Measurements from ENCODE around the gene LCT. TPM values are rescaled to one million over a fixed set of nuclear protein-coding genes. Genes with fewer than 3 reads are reported as not detected.

Gene LCT
- total and polyA plus RNA-seq, 2 donors (not counting 1 experiment from before 2014, with no cell fraction given), result under 0.01 TPM; not detected in 1

- TF ChIP-seq EZH2 (IDR thresholded peaks at IDR 0.05; ENCODE audit: low read length, missing control alignments) (no peak), CTCF (conservative IDR thresholded peaks at IDR 0.05 in 1 of 2, IDR thresholded peaks at IDR 0.05 in 1 of 2; ENCODE audit: low read depth in 1 of 2, low read length in 2 of 2) (no peak)
- H3K79me2 ChIP-seq (ENCODE audit: control insufficient read depth, insufficient read depth, low read length), result no peaks in the 10 kb centered on the region
- H3K4me2 ChIP-seq (ENCODE audit: extremely low read depth, insufficient read depth, low read length), result no peak overlapping the region
- no peaks in the 10 kb centered on the region for H3K36me3 ChIP-seq (ENCODE audit: control insufficient read depth, insufficient read depth, low read length)
- no peak overlapping the region for H3K27ac ChIP-seq (ENCODE audit: insufficient read depth, low read length)
- DNase-seq (ENCODE audit: low read depth in 2 of 2), result peak in 1 of 2 donors; percentile 48
- H3K4me3 ChIP-seq (replicated peaks in 1 of 4; ENCODE audit: control extremely low read depth in 1 of 4, insufficient read depth in 1 of 4, low read depth in 3 of 4, low read length in 4 of 4), result no peak overlapping the region
- no peak overlapping the region for H3K9ac ChIP-seq (ENCODE audit: insufficient read depth, low read length)
- H3K4me1 ChIP-seq (ENCODE audit: control insufficient read depth, extremely low read depth, insufficient read depth, low read length), result no peaks in the 10 kb centered on the region
- no peak overlapping the region for H2AFZ ChIP-seq (ENCODE audit: low read length)
- peaks cover 2% of the 10 kb centered on the region for H3K27me3 ChIP-seq (ENCODE audit: control insufficient read depth, insufficient read depth, low read length)
- no peaks in the 10 kb centered on the region for H4K20me1 ChIP-seq (ENCODE audit: control insufficient read depth, extremely low read depth, insufficient read depth, low read length)
- no peaks in the 10 kb centered on the region for H3K9me3 ChIP-seq (ENCODE audit: control insufficient read depth, insufficient read depth, low read depth, low read length)
These were observed 19.0 kb downstream of the LCT start for GRCh38 chr2:135817951-135818350.

GRCh38 chr2:135817466-135817865 is 19.5 kb downstream of the LCT start:
- H2AFZ ChIP-seq (ENCODE audit: low read length), result no peak overlapping the region

GRCh38 chr2:135815269-135815668 is 21.7 kb downstream of the LCT start:
- H3K36me3 ChIP-seq (ENCODE audit: control insufficient read depth, insufficient read depth, low read length), result no peaks in the 10 kb centered on the region
- H3K4me1 ChIP-seq (ENCODE audit: control insufficient read depth, extremely low read depth, insufficient read depth, low read length), result no peaks in the 10 kb centered on the region
- H3K4me3 ChIP-seq (replicated peaks in 1 of 4; ENCODE audit: control extremely low read depth in 1 of 4, insufficient read depth in 1 of 4, low read depth in 3 of 4, low read length in 4 of 4), result no peak overlapping the region
- H3K9me3 ChIP-seq (ENCODE audit: control insufficient read depth, insufficient read depth, low read depth, low read length), result no peaks in the 10 kb centered on the region
- no peak overlapping the region for H3K27ac ChIP-seq (ENCODE audit: insufficient read depth, low read length)
- no peak for DNase-seq (ENCODE audit: low read depth in 2 of 2)
- H2AFZ ChIP-seq (ENCODE audit: low read length), result no peak overlapping the region
- no peak overlapping the region for H3K4me2 ChIP-seq (ENCODE audit: extremely low read depth, insufficient read depth, low read length)
- no peak overlapping the region for H3K9ac ChIP-seq (ENCODE audit: insufficient read depth, low read length)
- no peaks in the 10 kb centered on the region for H4K20me1 ChIP-seq (ENCODE audit: control insufficient read depth, extremely low read depth, insufficient read depth, low read length)
- H3K79me2 ChIP-seq (ENCODE audit: control insufficient read depth, insufficient read depth, low read length), result no peaks in the 10 kb centered on the region
- H3K27me3 ChIP-seq (ENCODE audit: control insufficient read depth, insufficient read depth, low read length), result peaks cover 2% of the 10 kb centered on the region
- TF ChIP-seq EZH2 (IDR thresholded peaks at IDR 0.05; ENCODE audit: low read length, missing control alignments) (no peak), CTCF (conservative IDR thresholded peaks at IDR 0.05 in 1 of 2, IDR thresholded peaks at IDR 0.05 in 1 of 2; ENCODE audit: low read depth in 1 of 2, low read length in 2 of 2) (no peak)

More at GRCh38 chr2:135817466-135817865, 19.5 kb downstream of the LCT start:
- Histone ChIP-seq H3K9me3 (ENCODE audit: control insufficient read depth, insufficient read depth, low read depth, low read length) (no peaks in the 10 kb centered on the region), H3K36me3 (ENCODE audit: control insufficient read depth, insufficient read depth, low read length) (no peaks in the 10 kb centered on the region), H3K27me3 (ENCODE audit: control insufficient read depth, insufficient read depth, low read length) (peaks cover 2% of the 10 kb centered on the region), H3K9ac (ENCODE audit: insufficient read depth, low read length) (no peak overlapping the region), H3K4me3 (replicated peaks in 1 of 4; ENCODE audit: control extremely low read depth in 1 of 4, insufficient read depth in 1 of 4, low read depth in 3 of 4, low read length in 4 of 4) (no peak overlapping the region), H3K4me2 (ENCODE audit: extremely low read depth, insufficient read depth, low read length) (no peak overlapping the region), H3K27ac (ENCODE audit: insufficient read depth, low read length) (no peak overlapping the region), H3K79me2 (ENCODE audit: control insufficient read depth, insufficient read depth, low read length) (no peaks in the 10 kb centered on the region), H4K20me1 (ENCODE audit: control insufficient read depth, extremely low read depth, insufficient read depth, low read length) (no peaks in the 10 kb centered on the region), H3K4me1 (ENCODE audit: control insufficient read depth, extremely low read depth, insufficient read depth, low read length) (no peaks in the 10 kb centered on the region)
- TF ChIP-seq EZH2 (IDR thresholded peaks at IDR 0.05; ENCODE audit: low read length, missing control alignments), result no peak
- TF ChIP-seq CTCF (conservative IDR thresholded peaks at IDR 0.05 in 1 of 2, IDR thresholded peaks at IDR 0.05 in 1 of 2; ENCODE audit: low read depth in 1 of 2, low read length in 2 of 2), result no peak
- no peak for DNase-seq (ENCODE audit: low read depth in 2 of 2)

Data from fibroblast of lung (primary cell).